ENCODE results near the gene ANKRD55. TPM values are rescaled to one million over a fixed set of nuclear protein-coding genes. Genes with fewer than 3 reads are reported as not detected.

The ANKRD55 gene
- total RNA-seq, 1 experiment from 2014 or later, result not detected

DNA sequence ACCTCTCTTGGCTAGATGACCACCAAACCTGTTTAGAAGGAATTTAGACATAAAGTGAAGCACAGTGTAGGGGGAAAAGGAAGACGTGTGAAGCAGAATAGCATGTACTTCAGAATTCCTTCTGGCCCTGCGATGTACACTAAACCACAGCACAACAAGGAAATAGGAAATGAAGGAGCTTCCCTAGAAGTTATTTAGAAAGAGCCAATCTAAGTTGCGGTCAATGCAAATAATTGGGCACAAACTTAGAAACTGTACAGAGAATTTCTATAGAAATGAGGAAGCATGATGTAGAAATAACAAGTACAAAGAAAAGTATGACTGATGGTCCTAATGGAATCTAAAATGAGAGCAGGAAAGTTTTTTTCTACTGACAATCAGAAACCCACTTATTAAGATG is 41.5 kb downstream of the ANKRD55 start:
- no peak for ATAC-seq
- no peaks in the 10 kb centered on the region for H3K36me3 ChIP-seq (ENCODE audit: low read depth, low read length)
- H3K9me2 ChIP-seq (replicated peaks; ENCODE audit: low read length), result no peaks in the 10 kb centered on the region
- H3K9ac ChIP-seq (ENCODE audit: low read length), result no peak overlapping the region
- H3K9me3 ChIP-seq (ENCODE audit: low read length), result no peaks in the 10 kb centered on the region
- H2AFZ ChIP-seq (ENCODE audit: low read length), result no peak overlapping the region
- TF ChIP-seq EZH2phosphoT487 (IDR thresholded peaks at IDR 0.05; ENCODE audit: borderline replicate concordance, low read length), result no peak
- CTCF ChIA-PET, result no interaction called here
- no peaks in the 10 kb centered on the region for H3K27me3 ChIP-seq (ENCODE audit: low read length)
- no peak overlapping the region for H3K4me2 ChIP-seq (ENCODE audit: low read length)
- BruUV-seq (replicated peaks), result no TSS peak
- intact Hi-C loops (cut with micrococcal nuclease), result loop anchor here (10.0 kb wide), 1 partner anchor 97 kb away; no protein-coding TSS in a partner anchor
- no peaks in the 10 kb centered on the region for H3K79me2 ChIP-seq (ENCODE audit: low read length)
- H3K4me1 ChIP-seq (ENCODE audit: insufficient read depth, low read length), result no peaks in the 10 kb centered on the region
- no peaks in the 10 kb centered on the region for H4K20me1 ChIP-seq (ENCODE audit: low read length)
- no peak overlapping the region for H3K4me3 ChIP-seq (ENCODE audit: low read length)
- H3K27ac ChIP-seq (ENCODE audit: low read length), result no peak overlapping the region
- no peaks in the 10 kb centered on the region for H3F3A ChIP-seq (ENCODE audit: low read length, unreplicated experiment)
- no peak for DNase-seq
- POLR2A ChIA-PET (ENCODE audit: unreplicated experiment), result no interaction called here

- Histone ChIP-seq H3K9me3 (ENCODE audit: low read length) (no peaks in the 10 kb centered on the region), H3K9me2 (replicated peaks; ENCODE audit: low read length) (no peaks in the 10 kb centered on the region), H3K9ac (ENCODE audit: low read length) (no peak overlapping the region), H2AFZ (ENCODE audit: low read length) (no peak overlapping the region), H3K27me3 (ENCODE audit: low read length) (no peaks in the 10 kb centered on the region), H3K79me2 (ENCODE audit: low read length) (no peaks in the 10 kb centered on the region), H3K4me1 (ENCODE audit: insufficient read depth, low read length) (peaks cover 10% of the 10 kb centered on the region; the same call in 1 of the 2 replicates), H4K20me1 (ENCODE audit: low read length) (no peaks in the 10 kb centered on the region), H3K36me3 (ENCODE audit: low read depth, low read length) (no peaks in the 10 kb centered on the region), H3F3A (ENCODE audit: low read length, unreplicated experiment) (no peaks in the 10 kb centered on the region), H3K4me2 (ENCODE audit: low read length) (no peak overlapping the region), H3K27ac (ENCODE audit: low read length) (no peak overlapping the region), H3K4me3 (ENCODE audit: low read length) (no peak overlapping the region)
- BruUV-seq (replicated peaks), result no TSS peak
- TF ChIP-seq CTCF (conservative IDR thresholded peaks at IDR 0.05; ENCODE audit: low read depth, low read length), result no peak
- no peak for TF ChIP-seq EZH2 (IDR thresholded peaks at IDR 0.05; ENCODE audit: low read length, unreplicated experiment)
- intact Hi-C loops (cut with micrococcal nuclease), result loop anchor here (10.0 kb wide), 1 partner anchor 96 kb away; no protein-coding TSS in a partner anchor
- ChIA-PET CTCF (no interaction called here), POLR2A (ENCODE audit: unreplicated experiment) (no interaction called here)
- ATAC-seq, result peak; percentile 33; the same call in 1 of the 2 replicates
- peak; percentile 64 for DNase-seq
Measured at GRCh38 chr5:56190497-56190896, 42.6 kb downstream of the ANKRD55 start.

- intact Hi-C loops (cut with micrococcal nuclease), result no loop called here
- CTCF ChIA-PET, result no interaction called here
- Histone ChIP-seq H3K9ac (ENCODE audit: low read length) (no peak overlapping the region), H2AFZ (ENCODE audit: low read length) (no peak overlapping the region), H3K27ac (ENCODE audit: low read length) (no peak overlapping the region), H3K27me3 (ENCODE audit: low read length) (no peaks in the 10 kb centered on the region), H3K9me2 (replicated peaks; ENCODE audit: low read length) (no peaks in the 10 kb centered on the region), H3K4me1 (ENCODE audit: insufficient read depth, low read length) (peaks cover 19% of the 10 kb centered on the region), H3K36me3 (ENCODE audit: low read depth, low read length) (no peaks in the 10 kb centered on the region), H3K4me2 (ENCODE audit: low read length) (0 out of 2 replicates have a peak overlapping the region, but pooled peaks have one; percentile 19), H3K4me3 (ENCODE audit: low read length) (no peak overlapping the region), H3F3A (ENCODE audit: low read length, unreplicated experiment) (no peaks in the 10 kb centered on the region), H3K9me3 (ENCODE audit: low read length) (no peaks in the 10 kb centered on the region), H4K20me1 (ENCODE audit: low read length) (no peaks in the 10 kb centered on the region), H3K79me2 (ENCODE audit: low read length) (no peaks in the 10 kb centered on the region)
- TF ChIP-seq EZH2 (IDR thresholded peaks at IDR 0.05; ENCODE audit: low read length, unreplicated experiment) (no peak), CTCF (conservative IDR thresholded peaks at IDR 0.05; ENCODE audit: low read depth, low read length) (no peak), EZH2phosphoT487 (IDR thresholded peaks at IDR 0.05; ENCODE audit: borderline replicate concordance, low read length) (no peak)
- ATAC-seq (peak; percentile 70), DNase-seq (peak; percentile 65)
- no TSS peak for BruUV-seq (replicated peaks)
- POLR2A ChIA-PET (ENCODE audit: unreplicated experiment), result no interaction called here
Measured at GRCh38 chr5:56185768-56186311, 47.3 kb downstream of the ANKRD55 start.
